ENCODE data around the gene EXD3. TPM values are rescaled to one million over a fixed set of nuclear protein-coding genes. Genes with fewer than 3 reads are reported as not detected.

EXD3 gene
- polyA plus RNA-seq, 1 of the 3 experiments (the other 2 are of a cell fraction): 11.5 TPM

GRCh38 chr9:137445930-137446431, 23.0 kb upstream of the EXD3 start:
- WGBS (ENCODE audit: low lambda C conversion rate): 53% methylated on average over 18 of the region's 19 CpGs
- TF ChIP-seq CTCF (IDR thresholded peaks at IDR 0.05): no peak
- no peak for TF ChIP-seq TAF1 (IDR thresholded peaks at IDR 0.05; ENCODE audit: borderline replicate concordance, low read depth, low read length)
- TF ChIP-seq ZBTB33 (IDR thresholded peaks at IDR 0.05; ENCODE audit: borderline replicate concordance, low read depth): no peak
- no peak for TF ChIP-seq TCF12 (IDR thresholded peaks at IDR 0.05)
- no peak for TF ChIP-seq YY1 (IDR thresholded peaks at IDR 0.05; ENCODE audit: low read depth)
- no peak for TF ChIP-seq MXI1 (IDR thresholded peaks at IDR 0.05; ENCODE audit: low read depth, low read length)
- no peak for TF ChIP-seq GABPA (IDR thresholded peaks at IDR 0.05; ENCODE audit: low read depth)
- TF ChIP-seq EP300 (IDR thresholded peaks at IDR 0.05; ENCODE audit: borderline replicate concordance in 1 of 2, low read depth in 1 of 2, low read length in 1 of 2): no peak
- TF ChIP-seq NFIC (IDR thresholded peaks at IDR 0.05; ENCODE audit: borderline replicate concordance): no peak
- no peak for TF ChIP-seq CHD2 (IDR thresholded peaks at IDR 0.05; ENCODE audit: low read length, partially characterized antibody)
- no peak for TF ChIP-seq USF2 (IDR thresholded peaks at IDR 0.05; ENCODE audit: borderline replicate concordance, low read depth, low read length)
- TF ChIP-seq EZH2phosphoT487 (IDR thresholded peaks at IDR 0.05; ENCODE audit: borderline replicate concordance, low read depth): no peak
- TF ChIP-seq FOSL2 (IDR thresholded peaks at IDR 0.05; ENCODE audit: borderline replicate concordance, low read depth): no peak
- no peak for TF ChIP-seq SMC3 (IDR thresholded peaks at IDR 0.05; ENCODE audit: low read depth, low read length)
- no peak for TF ChIP-seq PBX3 (IDR thresholded peaks at IDR 0.05)

More at GRCh38 chr9:137445930-137446431, 23.0 kb upstream of the EXD3 start:
- no peak overlapping the region for H3K4me2 ChIP-seq
- H3K27ac ChIP-seq (ENCODE audit: low read depth in 2 of 2, low read length in 1 of 2): no peak overlapping the region
- peaks cover 3 to 11% of the 10 kb centered on the region in 2 experiments for H3K36me3 ChIP-seq (replicated peaks in 1 of 2; ENCODE audit: control insufficient read depth in 1 of 2, insufficient read depth in 2 of 2, low read length in 1 of 2)
- peaks cover 4% of the 10 kb centered on the region; the same call in 1 of the 2 replicates for H3K27me3 ChIP-seq (ENCODE audit: insufficient read depth)
- peaks cover 0 to 10% of the 10 kb centered on the region in 2 experiments; a peak in 2 of 4 replicates for H3K4me1 ChIP-seq (ENCODE audit: control insufficient read depth in 1 of 2, insufficient read depth in 2 of 2, low read depth in 1 of 2, low read length in 1 of 2)
- no peaks in the 10 kb centered on the region for H3K9me2 ChIP-seq
- H3K9ac ChIP-seq: no peak overlapping the region
- no peak for DNase-seq
- H2AFZ ChIP-seq (ENCODE audit: low read depth): no peak overlapping the region
- no peaks in the 10 kb centered on the region for H4K20me1 ChIP-seq (ENCODE audit: insufficient read depth)
- no peak overlapping the region for H3K4me3 ChIP-seq (ENCODE audit: low read depth in 2 of 2, low read length in 1 of 2)
- peaks cover 8% of the 10 kb centered on the region for H3F3A ChIP-seq (replicated peaks; ENCODE audit: insufficient read depth)
- H3K79me2 ChIP-seq (ENCODE audit: insufficient read depth): no peaks in the 10 kb centered on the region
- POLR2A ChIA-PET: interaction anchor here (0.6 kb wide), 1 partner anchor 16 kb away, joined by 3 read pairs; no protein-coding TSS in a partner anchor
- CTCF ChIA-PET: interaction anchor here (0.7 to 7.0 kb wide), 25 partner anchors 9 to 239 kb away, joined by 3 to 53 read pairs (median 4); partner anchors contain the start of genes EXD3, MRPL41, NOXA1 and NRARP
- no peaks in the 10 kb centered on the region for H3K9me3 ChIP-seq

Measured in SK-N-SH (cell line).